ENCODE measurements around the gene LDAH.
A peak's percentile ranks its signal among the peaks of the same experiment; 100 is the strongest.
"Not testable (repeated sequence)": the region's sequence is repeated elsewhere in the genome, so short reads cannot be mapped to it uniquely, and the experiment has no call there.

The LDAH gene

GRCh38 chr2:20822535-20823490, at the start of gene LDAH:
LDAH (minus strand) TSS chr2:20823101; CDS start chr2:20801463, 21,638 bp downstream.
- peak; percentile 80 for DNase-seq (ENCODE audit: low read depth)

DNA sequence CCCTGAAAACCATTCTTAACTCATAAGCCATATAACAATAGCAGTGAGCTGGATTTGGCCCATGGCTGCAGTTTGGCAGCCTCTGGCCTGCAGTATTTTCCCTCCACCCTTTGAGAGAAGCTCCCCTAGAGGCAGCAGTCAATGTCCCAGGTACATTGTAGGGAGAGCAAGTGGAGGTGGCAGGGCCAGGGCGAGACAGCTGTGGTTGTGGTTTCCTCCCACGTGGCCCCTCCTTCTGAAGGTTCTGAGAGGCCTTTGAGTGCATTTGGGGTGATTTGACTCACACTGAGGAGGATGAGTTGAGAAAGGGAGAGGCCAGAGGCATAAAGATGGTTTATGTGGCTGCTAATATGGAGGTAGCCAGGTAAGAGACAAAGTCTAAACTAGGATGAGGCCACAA, 45.5 kb upstream of the LDAH start:
- DNase-seq (ENCODE audit: low read depth) = peak; percentile 45

GRCh38 chr2:20862850-20863249, 39.9 kb upstream of the LDAH start:
- DNase-seq (ENCODE audit: low read depth) = no peak

DNA sequence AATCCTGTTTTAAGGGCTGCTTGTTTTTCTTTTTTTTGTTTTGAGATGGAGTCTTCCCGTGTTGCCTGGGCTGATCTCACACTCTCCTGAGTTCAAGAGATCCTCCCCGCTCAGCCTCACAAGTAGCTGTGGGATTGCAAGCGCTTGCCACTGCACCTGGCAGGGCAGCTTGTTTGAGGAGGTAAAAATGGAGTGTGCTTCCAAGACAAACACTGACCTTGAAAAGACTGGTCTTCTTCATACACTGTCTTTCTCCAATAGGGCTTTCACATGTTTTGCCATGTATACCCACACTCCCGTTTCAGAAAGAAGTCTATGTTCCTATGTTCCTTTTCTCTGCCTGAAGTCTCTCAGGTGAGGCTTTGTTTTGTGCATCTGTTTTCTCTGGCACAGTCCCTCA, 32.6 kb upstream of the LDAH start:
- DNase-seq (ENCODE audit: low read depth) = no peak

GRCh38 chr2:20852670-20853069, 29.8 kb upstream of the LDAH start:
- no peak for DNase-seq (ENCODE audit: low read depth)

DNA sequence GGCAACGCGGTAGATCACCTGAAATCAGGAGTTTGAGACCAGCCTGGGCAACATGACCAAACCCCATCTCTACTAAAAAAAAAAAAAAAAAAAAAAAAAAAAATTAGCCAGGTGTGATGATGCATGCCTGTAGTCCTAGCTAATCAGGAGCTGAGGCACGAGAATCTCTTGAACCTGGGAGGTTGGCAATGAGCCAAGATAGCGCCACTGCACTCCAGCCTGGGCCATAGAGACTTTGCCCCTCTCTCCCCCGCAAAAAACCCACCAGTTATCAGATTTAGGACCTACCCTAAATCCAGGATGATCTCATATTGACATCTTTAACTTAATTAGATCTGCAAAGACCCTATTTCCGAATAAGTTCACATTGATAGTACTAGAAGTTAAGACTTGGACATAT, 29.2 kb upstream of the LDAH start:
- DNase-seq (ENCODE audit: low read depth) = no peak

DNA sequence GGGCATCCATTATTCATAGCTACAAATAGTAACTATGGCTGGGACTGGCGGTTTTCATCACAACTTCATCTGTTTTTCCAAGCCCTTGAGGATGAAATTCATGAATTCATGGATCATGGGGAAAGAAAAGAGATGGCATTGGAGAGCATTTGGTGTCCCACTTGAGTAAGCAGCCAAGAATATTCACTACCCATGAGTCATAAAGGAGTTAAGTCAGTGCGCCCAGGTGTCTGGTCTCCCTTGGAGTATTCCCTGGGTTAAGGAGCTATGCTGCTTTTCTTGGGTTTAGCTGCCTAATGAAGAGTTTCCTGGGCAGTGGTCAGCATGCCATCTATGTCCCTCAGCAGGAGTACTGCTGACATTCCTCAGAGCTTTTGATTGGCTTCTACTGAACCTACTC, 21.3 kb upstream of the LDAH start:
- DNase-seq (ENCODE audit: low read depth) = no peak

- no peak for DNase-seq (ENCODE audit: low read depth)
These were observed 16.2 kb upstream of the LDAH start for GRCh38 chr2:20839052-20839451.

DNA sequence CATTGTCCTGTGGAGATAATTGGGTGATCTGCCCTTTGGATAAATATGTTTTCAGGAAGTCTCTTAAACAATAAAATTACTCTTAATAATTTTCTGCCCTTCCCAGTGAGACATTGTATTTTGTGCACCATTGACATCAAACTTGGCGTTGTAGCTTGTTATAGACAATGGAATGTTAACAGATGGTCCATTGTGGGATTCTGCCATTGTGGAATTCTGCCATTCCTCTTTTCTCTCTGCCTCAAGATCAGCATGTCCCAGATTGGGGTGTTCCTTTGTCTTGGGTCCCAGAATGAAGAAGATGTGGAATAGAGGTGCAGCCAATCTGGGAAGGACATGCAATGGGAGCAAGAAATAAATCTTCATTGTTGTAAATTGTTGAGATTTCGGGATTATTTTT, 15.1 kb upstream of the LDAH start:
- no peak for DNase-seq (ENCODE audit: low read depth)

DNA sequence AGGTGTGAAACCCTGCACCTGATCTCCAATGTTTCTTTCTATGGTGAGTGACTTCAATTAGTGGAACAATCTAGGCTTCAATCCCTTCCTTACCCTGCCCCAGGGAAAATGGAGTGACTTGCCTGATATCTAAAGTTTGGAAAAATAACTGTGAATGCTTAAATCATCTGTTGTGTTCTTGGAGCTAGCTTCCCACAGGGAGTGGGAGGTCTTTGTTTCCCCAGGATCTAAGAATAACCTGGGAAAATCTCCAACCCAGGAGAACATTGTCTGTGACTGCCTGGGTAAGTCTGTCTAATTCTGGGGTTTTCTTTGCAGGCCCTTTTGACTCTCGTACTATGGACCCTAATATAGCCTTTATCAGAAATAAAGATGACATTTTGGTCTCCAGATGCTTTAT, 13.6 kb upstream of the LDAH start:
- no peak for DNase-seq (ENCODE audit: low read depth)

DNA sequence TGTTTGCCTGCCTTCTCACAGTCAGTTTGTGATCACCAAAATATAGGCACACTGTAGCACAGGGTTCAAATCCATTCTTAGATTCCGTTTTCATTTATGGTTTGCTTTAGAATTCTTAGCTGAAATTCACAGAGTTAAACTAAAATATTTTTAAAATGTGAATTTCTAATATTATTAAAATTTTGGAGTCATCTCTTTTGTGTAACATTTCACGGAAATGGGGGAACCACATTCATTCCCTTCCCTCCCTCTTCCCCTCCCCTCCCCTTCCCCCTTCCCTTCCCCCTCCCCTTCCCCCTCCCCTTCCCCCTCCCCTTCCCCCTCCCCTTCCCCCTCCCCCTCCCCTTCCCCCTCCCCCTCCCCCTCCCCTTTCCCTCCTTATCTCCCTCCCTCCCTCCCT, 11.4 kb upstream of the LDAH start:
- DNase-seq (ENCODE audit: low read depth) = no peak

DNA sequence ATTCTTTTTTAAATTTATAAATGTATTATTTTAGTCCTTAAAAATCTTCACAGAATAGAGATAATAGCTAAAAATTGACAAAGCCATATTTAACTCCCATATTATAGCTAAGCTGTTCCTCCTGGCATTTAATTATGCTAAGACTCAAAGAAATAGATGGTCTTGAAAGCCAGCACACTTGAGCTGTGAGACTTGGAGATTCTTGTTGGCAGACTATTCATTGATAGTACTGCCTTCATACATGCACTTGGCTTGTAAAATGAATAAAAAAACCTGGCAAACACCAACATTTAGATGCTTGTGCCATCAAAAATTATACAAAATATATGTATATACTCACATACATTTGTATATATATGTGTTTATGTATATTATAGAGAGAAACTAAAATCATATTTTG, 9.7 kb upstream of the LDAH start:
- DNase-seq (ENCODE audit: low read depth) = no peak

DNA sequence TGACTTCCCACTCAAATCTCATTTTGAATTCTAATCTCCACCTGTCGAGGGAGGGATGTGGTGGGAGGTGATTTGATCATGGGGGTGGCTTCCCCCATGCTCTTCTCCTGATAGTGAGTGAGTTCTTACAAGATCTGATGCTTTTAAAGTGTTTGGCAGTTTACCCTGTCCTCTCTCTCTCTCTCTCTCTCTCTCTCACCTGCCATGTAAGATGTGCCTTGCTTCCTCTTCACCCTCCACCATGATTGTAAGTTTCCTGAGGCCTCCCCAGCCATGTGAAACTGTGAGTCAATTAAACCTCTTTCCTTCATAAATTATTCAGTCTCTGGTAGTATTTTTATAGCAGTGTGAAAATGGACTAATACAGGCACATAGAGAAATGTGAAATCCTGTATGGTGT, 7.0 kb upstream of the LDAH start:
- DNase-seq (ENCODE audit: low read depth) = no peak

DNA sequence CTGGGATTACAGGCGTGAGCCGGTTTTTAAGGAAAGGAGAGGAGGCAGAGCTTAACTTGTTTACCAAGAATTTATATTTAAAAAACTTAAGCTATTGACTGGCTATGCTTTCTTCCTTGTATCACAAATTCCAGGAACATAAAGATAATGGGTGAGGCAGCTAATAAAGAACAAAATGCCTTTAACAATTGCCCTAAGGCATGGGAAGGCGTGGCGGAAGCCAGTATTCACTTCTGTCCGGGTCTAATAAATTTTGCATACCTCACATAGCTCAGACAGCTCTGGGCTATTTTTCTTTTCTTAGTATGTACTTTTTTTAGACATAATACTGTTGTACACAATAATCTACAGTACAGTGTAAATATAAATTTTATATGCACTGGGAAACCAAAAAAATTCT, 1.0 kb upstream of the LDAH start:
- no peak for DNase-seq (ENCODE audit: low read depth)

GRCh38 chr2:20818820-20819219, 4.1 kb downstream of the LDAH start:
- no peak for DNase-seq (ENCODE audit: low read depth)

- DNase-seq (ENCODE audit: low read depth) = no peak
These were observed 7.7 kb downstream of the LDAH start for GRCh38 chr2:20815216-20815615.

DNA sequence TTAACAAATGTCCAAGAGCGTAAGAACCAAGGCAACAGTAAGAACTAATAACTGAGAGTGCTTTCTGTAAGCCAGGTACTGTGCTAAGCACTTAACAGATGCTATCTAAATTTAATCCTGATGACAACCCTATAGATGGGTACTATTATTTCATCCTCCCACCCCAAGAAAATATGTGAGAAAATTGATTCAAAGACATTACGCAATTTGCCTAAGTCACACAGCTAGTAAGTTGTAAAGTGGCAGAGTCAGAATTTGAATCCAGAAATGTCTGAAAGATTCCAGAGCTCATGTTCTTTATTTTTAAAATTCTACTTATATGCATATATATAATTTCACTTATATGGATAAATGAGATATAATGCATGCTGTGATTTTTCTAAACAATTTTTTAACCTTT, 10.1 kb downstream of the LDAH start:
- no peak for DNase-seq (ENCODE audit: low read depth)

DNA sequence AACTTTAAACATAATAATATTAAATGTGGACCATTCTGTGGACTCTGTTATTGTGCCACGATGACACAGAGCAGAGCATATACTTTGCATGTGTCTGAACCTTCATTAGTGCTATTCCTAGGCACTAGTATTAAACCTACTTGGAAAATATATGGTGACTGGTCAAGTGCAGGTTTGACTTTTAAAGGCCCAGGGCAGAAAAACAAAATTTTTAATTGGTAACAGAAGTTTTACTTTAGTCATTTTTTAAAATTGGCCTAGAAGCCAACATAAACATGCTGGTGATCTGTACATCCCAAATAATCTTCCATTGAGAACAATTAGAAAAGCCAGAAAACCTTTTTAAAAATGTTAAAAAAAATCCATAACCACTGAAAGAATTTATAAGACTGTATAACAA, 16.6 kb downstream of the LDAH start:
- DNase-seq (ENCODE audit: low read depth) = no peak

- DNase-seq (ENCODE audit: low read depth) = no peak
These were observed 18.9 kb downstream of the LDAH start for GRCh38 chr2:20803974-20804373.

DNA sequence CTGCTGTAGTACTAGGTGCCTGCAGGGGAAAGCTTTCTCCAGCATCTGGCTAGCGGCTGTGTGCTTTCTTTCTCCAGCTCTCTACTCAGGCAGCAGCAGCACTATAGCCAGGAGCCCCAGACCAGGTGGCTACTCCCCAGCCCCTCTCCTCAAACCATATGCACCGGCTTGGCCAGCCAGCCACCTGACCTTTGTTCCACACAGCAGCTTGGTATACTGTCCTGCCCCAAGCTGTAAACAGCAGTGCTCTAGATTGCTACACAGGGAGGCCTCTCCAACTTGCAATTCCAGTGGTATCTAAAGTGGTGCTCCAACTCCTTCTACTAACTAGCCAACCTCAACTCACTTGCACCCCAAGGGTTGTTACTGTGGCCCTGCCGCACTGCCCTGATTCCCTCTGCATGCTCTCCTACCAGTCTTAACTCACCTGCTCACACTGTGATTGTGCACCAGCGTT, 19.6 kb downstream of the LDAH start:
- DNase-seq (ENCODE audit: low read depth) = no peak

GRCh38 chr2:20797096-20797495, 25.8 kb downstream of the LDAH start:
- no peak for DNase-seq (ENCODE audit: low read depth)

- no peak for DNase-seq (ENCODE audit: low read depth)
These were observed 26.5 kb downstream of the LDAH start for GRCh38 chr2:20796374-20796791.

DNA sequence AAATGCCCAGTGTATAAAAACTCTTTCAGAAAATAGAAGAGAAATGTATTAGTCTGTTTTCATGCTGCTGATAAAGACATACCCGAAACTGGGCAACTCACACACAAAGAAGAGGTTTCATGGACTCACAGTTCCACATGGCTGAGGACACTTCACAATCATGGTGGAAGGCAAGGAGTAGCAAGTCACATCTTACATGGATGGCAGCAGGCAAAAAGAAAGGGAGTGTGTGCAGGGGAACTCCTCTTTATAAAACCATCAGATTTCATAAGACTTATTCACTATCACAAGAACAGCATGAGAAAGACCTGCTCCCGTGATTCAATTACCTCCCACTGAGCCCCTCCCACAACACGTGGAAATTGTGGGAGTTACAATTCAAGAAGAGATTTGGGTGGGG, 29.0 kb downstream of the LDAH start:
- DNase-seq (ENCODE audit: low read depth) = not testable (repeated sequence)

Measured in stimulated activated CD8-positive, alpha-beta memory T cell treated with anti-CD3 and anti-CD28 coated beads, Interleukin-4, amount 100 ng/mL, for 24 hours (primary cell).